ENCODE data around the gene DOCK10.

GRCh38 chr2:224723586-224724217 lies 318.6 kb downstream of the DOCK10 start:
- TF ChIP-seq, protein P1, sequence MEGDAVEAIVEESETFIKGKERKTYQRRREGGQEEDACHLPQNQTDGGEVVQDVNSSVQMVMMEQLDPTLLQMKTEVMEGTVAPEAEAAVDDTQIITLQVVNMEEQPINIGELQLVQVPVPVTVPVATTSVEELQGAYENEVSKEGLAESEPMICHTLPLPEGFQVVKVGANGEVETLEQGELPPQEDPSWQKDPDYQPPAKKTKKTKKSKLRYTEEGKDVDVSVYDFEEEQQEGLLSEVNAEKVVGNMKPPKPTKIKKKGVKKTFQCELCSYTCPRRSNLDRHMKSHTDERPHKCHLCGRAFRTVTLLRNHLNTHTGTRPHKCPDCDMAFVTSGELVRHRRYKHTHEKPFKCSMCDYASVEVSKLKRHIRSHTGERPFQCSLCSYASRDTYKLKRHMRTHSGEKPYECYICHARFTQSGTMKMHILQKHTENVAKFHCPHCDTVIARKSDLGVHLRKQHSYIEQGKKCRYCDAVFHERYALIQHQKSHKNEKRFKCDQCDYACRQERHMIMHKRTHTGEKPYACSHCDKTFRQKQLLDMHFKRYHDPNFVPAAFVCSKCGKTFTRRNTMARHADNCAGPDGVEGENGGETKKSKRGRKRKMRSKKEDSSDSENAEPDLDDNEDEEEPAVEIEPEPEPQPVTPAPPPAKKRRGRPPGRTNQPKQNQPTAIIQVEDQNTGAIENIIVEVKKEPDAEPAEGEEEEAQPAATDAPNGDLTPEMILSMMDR (IDR thresholded peaks at IDR 0.05): no peak
- TF ChIP-seq POLR2A (IDR thresholded peaks at IDR 0.05) (no peak), POLR2AphosphoS5 (IDR thresholded peaks at IDR 0.05) (no peak)

Data from suprapubic skin (tissue), 4 donors.